SK-MEL-5 (cell line): ENCODE data around the gene TMEM74B. TPM values are rescaled to one million over a fixed set of nuclear protein-coding genes. Genes with fewer than 3 reads are reported as not detected.

Source experiments
- DNase-seq: peaks from one replicate; pipeline ENCODE4 v3.0.0-alpha.2; 2016; ENCODE audit warnings: low read depth, low spot score
- in situ Hi-C: cut with HindIII; loops from 2 replicates; pipeline ENCODE4 v1.10.0; 2016; ENCODE audit warnings: low sequenced_read_pairs, high pct_unique_total_duplicates, low pct_unique_long_range_greater_than_20kb
- total RNA-seq: library from RNA; depleted of rRNA; stranded (reverse); fragments of >200 nt; shearing (Covaris generic); gene quantifications from 2 replicates; pipeline ENCODE4 v1.2.3, GENCODE V29; 2014

Gene TMEM74B
- total RNA-seq, 1 experiment from 2014 or later, result 5.7 TPM

GRCh38 chr20:1207293-1207878 is 22.6 kb upstream of the TMEM74B start:
- in situ Hi-C loops, result no loop called here
- peak; percentile 39 for DNase-seq

GRCh38 chr20:1206366-1207148 is 21.8 kb upstream of the TMEM74B start:
- in situ Hi-C loops, result no loop called here
- no peak for DNase-seq

- in situ Hi-C loops, result no loop called here
- no peak for DNase-seq
These were observed 21.0 kb upstream of the TMEM74B start for GRCh38 chr20:1205802-1206201.

- no peak for DNase-seq
- in situ Hi-C loops, result no loop called here
These were observed 19.8 kb upstream of the TMEM74B start for GRCh38 chr20:1204576-1204975.

- in situ Hi-C loops, result no loop called here
- DNase-seq, result no peak
These were observed 19.3 kb upstream of the TMEM74B start for GRCh38 chr20:1204113-1204512.

- in situ Hi-C loops, result no loop called here
- DNase-seq, result no peak
These were observed 18.8 kb upstream of the TMEM74B start for GRCh38 chr20:1203630-1204029.

- in situ Hi-C loops, result no loop called here
- no peak for DNase-seq
These were observed 18.2 kb upstream of the TMEM74B start, which contains the start of gene C20orf202 for GRCh38 chr20:1202762-1203504. C20orf202 (plus strand) TSS chr20:1203454; CDS start chr20:1203586, 132 bp downstream.

GRCh38 chr20:1199964-1200363 is 15.2 kb upstream of the TMEM74B start:
- no peak for DNase-seq
- in situ Hi-C loops, result no loop called here

- in situ Hi-C loops, result no loop called here
- DNase-seq, result peak; percentile 41
These were observed 14.6 kb upstream of the TMEM74B start for GRCh38 chr20:1199212-1199873.

- in situ Hi-C loops, result no loop called here
- no peak for DNase-seq
These were observed 14.0 kb upstream of the TMEM74B start for GRCh38 chr20:1198751-1199150.

- no peak for DNase-seq
- in situ Hi-C loops, result no loop called here
These were observed 13.0 kb upstream of the TMEM74B start for GRCh38 chr20:1197801-1198200.

GRCh38 chr20:1196634-1197033 is 11.9 kb upstream of the TMEM74B start:
- in situ Hi-C loops, result no loop called here
- DNase-seq, result no peak

GRCh38 chr20:1195226-1195625 is 10.4 kb upstream of the TMEM74B start:
- in situ Hi-C loops, result no loop called here
- DNase-seq, result no peak

- no peak for DNase-seq
- in situ Hi-C loops, result no loop called here
These were observed 6.5 kb upstream of the TMEM74B start for GRCh38 chr20:1191299-1191698.

- no peak for DNase-seq
- in situ Hi-C loops, result no loop called here
These were observed 6.1 kb upstream of the TMEM74B start for GRCh38 chr20:1190847-1191246.

GRCh38 chr20:1189827-1190226 is 5.0 kb upstream of the TMEM74B start:
- DNase-seq, result no peak
- in situ Hi-C loops, result no loop called here

- in situ Hi-C loops, result no loop called here
- DNase-seq, result no peak
These were observed 3.6 kb upstream of the TMEM74B start for GRCh38 chr20:1188347-1188746.

GRCh38 chr20:1187605-1188171 is 2.9 kb upstream of the TMEM74B start:
- in situ Hi-C loops, result no loop called here
- peak; percentile 29 for DNase-seq
